AG09319 (cell line): ENCODE results near the gene SLC12A7.

ENCODE experiments used
- DNase-seq: peaks from one replicate; pipeline ENCODE4 v3.0.0-alpha.2; 2010; ENCODE audit warnings: low read depth; ENCODE audit errors: extremely low read depth
- TF ChIP-seq, protein P1 (sequence below): IDR thresholded peaks from 2 replicates; pipeline ENCODE4 v1.5.1; 2011; ENCODE audit warnings: low read depth, mild to moderate bottlenecking, inconsistent platforms, low read length, moderate library complexity

The SLC12A7 gene

DNA sequence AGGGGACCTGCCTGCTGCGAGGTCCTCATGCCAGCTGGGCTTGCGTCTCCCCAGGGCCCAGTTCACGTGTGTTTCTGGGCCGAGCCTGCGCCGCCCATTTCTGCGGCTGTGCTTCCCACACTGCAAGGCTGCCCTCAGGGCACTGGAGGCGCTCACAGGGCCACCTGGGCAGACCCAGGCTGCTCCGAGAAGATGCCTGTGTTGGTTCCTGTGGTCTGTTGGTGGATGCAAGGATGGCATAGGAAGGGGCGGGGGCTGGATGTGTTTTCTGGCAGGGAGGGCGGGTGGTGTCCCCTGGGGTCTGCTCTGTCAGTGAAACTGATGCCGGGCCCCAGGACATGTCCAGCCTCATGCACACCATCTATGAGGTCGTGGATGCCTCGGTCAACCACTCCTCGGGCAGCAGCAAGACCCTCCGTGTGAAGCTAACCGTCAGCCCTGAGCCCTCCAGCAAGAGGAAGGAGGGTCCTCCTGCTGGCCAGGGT lies 77.4 kb downstream of the SLC12A7 start:
- TF ChIP-seq, protein P1, sequence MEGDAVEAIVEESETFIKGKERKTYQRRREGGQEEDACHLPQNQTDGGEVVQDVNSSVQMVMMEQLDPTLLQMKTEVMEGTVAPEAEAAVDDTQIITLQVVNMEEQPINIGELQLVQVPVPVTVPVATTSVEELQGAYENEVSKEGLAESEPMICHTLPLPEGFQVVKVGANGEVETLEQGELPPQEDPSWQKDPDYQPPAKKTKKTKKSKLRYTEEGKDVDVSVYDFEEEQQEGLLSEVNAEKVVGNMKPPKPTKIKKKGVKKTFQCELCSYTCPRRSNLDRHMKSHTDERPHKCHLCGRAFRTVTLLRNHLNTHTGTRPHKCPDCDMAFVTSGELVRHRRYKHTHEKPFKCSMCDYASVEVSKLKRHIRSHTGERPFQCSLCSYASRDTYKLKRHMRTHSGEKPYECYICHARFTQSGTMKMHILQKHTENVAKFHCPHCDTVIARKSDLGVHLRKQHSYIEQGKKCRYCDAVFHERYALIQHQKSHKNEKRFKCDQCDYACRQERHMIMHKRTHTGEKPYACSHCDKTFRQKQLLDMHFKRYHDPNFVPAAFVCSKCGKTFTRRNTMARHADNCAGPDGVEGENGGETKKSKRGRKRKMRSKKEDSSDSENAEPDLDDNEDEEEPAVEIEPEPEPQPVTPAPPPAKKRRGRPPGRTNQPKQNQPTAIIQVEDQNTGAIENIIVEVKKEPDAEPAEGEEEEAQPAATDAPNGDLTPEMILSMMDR, result no peak
- DNase-seq, result no peak

- no peak for DNase-seq
- TF ChIP-seq, protein P1, result no peak
Measured at GRCh38 chr5:1033606-1034420, 78.0 kb downstream of the SLC12A7 start.

DNA sequence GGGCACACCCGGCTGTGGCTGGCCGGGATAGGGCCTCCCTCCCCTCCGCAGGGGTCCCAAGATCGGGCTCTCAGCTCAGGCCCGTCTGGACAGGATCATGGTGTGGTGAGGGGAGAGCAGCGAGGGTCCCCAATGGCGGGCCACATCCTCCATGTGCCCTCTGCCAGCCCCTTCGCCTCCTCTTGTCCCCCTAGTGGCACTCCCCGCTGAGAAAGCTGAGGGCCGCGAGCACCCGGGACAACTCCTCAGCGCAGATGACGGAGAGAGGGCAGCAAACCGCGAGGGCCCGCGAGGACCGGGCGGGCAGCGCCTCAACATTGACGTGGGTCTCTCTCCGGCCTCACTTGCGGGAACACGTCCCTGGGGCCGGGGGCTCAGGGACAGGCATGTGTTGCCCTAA lies 78.7 kb downstream of the SLC12A7 start:
- no peak for DNase-seq

GRCh38 chr5:1032551-1033027 lies 79.3 kb downstream of the SLC12A7 start:
- TF ChIP-seq, protein P1, result no peak
- DNase-seq, result no peak

More for the DNA sequence above, 78.7 kb downstream of the SLC12A7 start:
- TF ChIP-seq, protein P1, result no peak

DNA sequence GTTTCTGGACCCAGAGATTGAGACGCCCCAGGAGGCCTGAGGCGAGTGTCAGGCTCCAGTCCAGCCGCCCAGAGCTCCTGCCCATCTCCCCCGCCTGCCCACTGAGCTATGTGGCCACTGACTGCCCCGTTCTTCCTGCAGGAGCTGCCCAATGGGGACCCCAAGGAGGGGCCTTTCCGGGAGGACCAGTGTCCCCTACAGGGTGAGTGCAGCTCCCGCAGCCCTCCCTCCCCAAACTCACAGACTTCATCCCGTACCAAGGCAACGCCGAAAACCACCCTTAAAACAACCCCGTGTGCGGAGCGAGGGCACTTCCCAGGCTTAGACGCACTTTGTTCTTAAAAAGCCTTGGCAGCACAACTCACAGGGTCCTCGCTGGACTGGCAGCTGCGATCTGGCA lies 79.9 kb downstream of the SLC12A7 start:
- no peak for DNase-seq
- TF ChIP-seq, protein P1, result no peak

- TF ChIP-seq, protein P1, result no peak
- DNase-seq, result no peak
Measured at GRCh38 chr5:1031306-1031959, 80.4 kb downstream of the SLC12A7 start.

- TF ChIP-seq, protein P1, result no peak
- DNase-seq, result no peak
Measured at GRCh38 chr5:1030801-1031271, 81.0 kb downstream of the SLC12A7 start.
